ENCODE results near the gene SORCS2. TPM values are rescaled to one million over a fixed set of nuclear protein-coding genes. Genes with fewer than 3 reads are reported as not detected.
A peak's percentile ranks its signal among the peaks of the same experiment; 100 is the strongest.

Gene SORCS2
- total and polyA plus RNA-seq, 12 donors = 0.25 to 5.4 (median 2.2) TPM

- TF ChIP-seq CTCF (IDR thresholded peaks at IDR 0.05) = no peak
- no peak overlapping the region for H3K27ac ChIP-seq
- H3K4me1 ChIP-seq = peaks cover 0 to 41% (median 11%) of the 10 kb centered on the region in 9 donors
- no peak for ATAC-seq
- H3K27me3 ChIP-seq = no peaks in the 10 kb centered on the region
- H3K36me3 ChIP-seq = no peaks in the 10 kb centered on the region
- no peak for DNase-seq
- no peak overlapping the region for H3K4me3 ChIP-seq
- WGBS, 2 donors = 70 to 78% methylated on average over 4 of the region's 4 CpGs
- peaks cover 0 to 6% (median 0%) of the 10 kb centered on the region in 11 donors for H3K9me3 ChIP-seq
- intact Hi-C loops (cut with DNase I) = no loop called here
Measured at GRCh38 chr4:7253837-7254236, 61.5 kb downstream of the SORCS2 start.

GRCh38 chr4:7254736-7255487 is 62.6 kb downstream of the SORCS2 start:
- no peak for TF ChIP-seq CTCF (IDR thresholded peaks at IDR 0.05)
- WGBS, 2 donors = 79 to 81% methylated on average over 17 of the region's 17 CpGs
- intact Hi-C loops (cut with DNase I) = loop anchor here in 2 of 10 donors (5.0 kb wide), 1 partner anchor 48 kb away; no protein-coding TSS in a partner anchor
- DNase-seq (peak; percentile 25 to 36), ATAC-seq (peak in 1 of 8 donors; percentile 8)
- Histone ChIP-seq H3K9me3 (no peaks in the 10 kb centered on the region), H3K4me1 (peaks cover 0 to 41% (median 11%) of the 10 kb centered on the region in 9 donors), H3K27ac (no peak overlapping the region), H3K4me3 (no peak overlapping the region), H3K27me3 (no peaks in the 10 kb centered on the region), H3K36me3 (no peaks in the 10 kb centered on the region)

GRCh38 chr4:7255488-7255881 is 63.1 kb downstream of the SORCS2 start:
- H3K36me3 ChIP-seq = no peaks in the 10 kb centered on the region
- H3K27me3 ChIP-seq = no peaks in the 10 kb centered on the region
- H3K4me3 ChIP-seq = no peak overlapping the region
- intact Hi-C loops (cut with DNase I) = loop anchor here in 2 of 10 donors (5.0 kb wide), 1 partner anchor 48 kb away; no protein-coding TSS in a partner anchor
- WGBS, 2 donors = 85 to 88% methylated on average over 12 to 14 of the region's 14 CpGs
- H3K4me1 ChIP-seq = peaks cover 0 to 44% (median 11%) of the 10 kb centered on the region in 9 donors
- no peak overlapping the region for H3K27ac ChIP-seq
- H3K9me3 ChIP-seq = no peaks in the 10 kb centered on the region
- DNase-seq (no peak), ATAC-seq (no peak)
- no peak for TF ChIP-seq CTCF (IDR thresholded peaks at IDR 0.05)

DNA sequence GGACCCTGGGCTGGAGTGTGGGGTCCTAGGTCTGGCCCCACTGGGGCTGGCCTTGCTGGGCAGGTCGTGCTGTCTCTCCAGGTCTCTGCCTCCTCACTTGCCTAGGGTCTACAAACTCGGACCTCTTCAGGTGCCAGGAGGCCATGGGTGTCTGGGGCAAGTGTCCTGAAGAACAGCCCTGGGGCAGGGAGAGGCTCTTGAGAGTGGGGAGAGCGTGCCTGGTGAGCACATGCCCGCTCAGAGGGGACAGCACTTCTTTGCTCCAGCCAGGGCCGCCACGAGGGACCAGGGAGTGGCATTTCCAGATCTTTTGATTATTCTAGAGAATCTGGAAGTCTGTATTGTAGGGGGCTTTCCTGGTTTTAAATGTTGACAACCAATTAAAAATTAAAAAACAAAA is 63.7 kb downstream of the SORCS2 start:
- Histone ChIP-seq H3K27ac (peak overlapping the region in 1 of 10 donors; percentile 85), H3K4me1 (peaks cover 0 to 47% (median 14%) of the 10 kb centered on the region in 9 donors), H3K9me3 (no peaks in the 10 kb centered on the region), H3K36me3 (no peaks in the 10 kb centered on the region), H3K4me3 (no peak overlapping the region), H3K27me3 (no peaks in the 10 kb centered on the region)
- ATAC-seq (no peak), DNase-seq (no peak)
- intact Hi-C loops (cut with DNase I) = loop anchor here in 2 of 10 donors (5.0 kb wide), 1 partner anchor 49 kb away; no protein-coding TSS in a partner anchor
- 74 to 77% methylated on average over 6 of the region's 6 CpGs for WGBS, 2 donors
- TF ChIP-seq CTCF (IDR thresholded peaks at IDR 0.05) = no peak
